HG02973 (cell line): ENCODE data around the gene TIAM1.

Source experiments
- ATAC-seq: cut with Tn5 transposase; IDR thresholded peaks from one replicate; pipeline ENCODE4 v1.9.1; 2021; ENCODE audit warnings: moderate library complexity; ENCODE audit not compliant: unreplicated experiment

The TIAM1 gene

GRCh38 chr21:31288191-31288590 lies 55.9 kb downstream of the TIAM1 start:
- no peak for ATAC-seq

DNA sequence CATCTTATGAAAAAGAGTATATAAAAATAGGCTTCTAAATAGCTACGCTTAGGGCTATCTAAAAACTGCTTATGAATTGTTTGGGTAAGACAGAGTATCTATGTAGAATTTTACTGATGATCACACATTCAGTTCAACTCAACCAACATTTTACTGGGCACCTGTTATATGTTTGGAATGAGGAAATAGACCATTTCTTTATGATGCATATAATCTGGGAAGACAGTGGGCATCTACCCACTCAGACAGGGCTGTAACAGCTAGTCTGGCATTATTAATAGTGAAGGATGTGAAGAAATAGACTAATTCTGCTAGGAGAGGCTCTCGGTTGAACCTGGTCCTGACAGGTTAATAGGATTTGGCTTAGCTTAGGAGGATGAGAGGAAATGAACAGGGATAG lies 56.9 kb downstream of the TIAM1 start:
- ATAC-seq: no peak

- no peak for ATAC-seq
These were observed 57.4 kb downstream of the TIAM1 start for GRCh38 chr21:31286621-31287020.

- ATAC-seq: no peak
These were observed 59.2 kb downstream of the TIAM1 start for GRCh38 chr21:31284797-31285397.

DNA sequence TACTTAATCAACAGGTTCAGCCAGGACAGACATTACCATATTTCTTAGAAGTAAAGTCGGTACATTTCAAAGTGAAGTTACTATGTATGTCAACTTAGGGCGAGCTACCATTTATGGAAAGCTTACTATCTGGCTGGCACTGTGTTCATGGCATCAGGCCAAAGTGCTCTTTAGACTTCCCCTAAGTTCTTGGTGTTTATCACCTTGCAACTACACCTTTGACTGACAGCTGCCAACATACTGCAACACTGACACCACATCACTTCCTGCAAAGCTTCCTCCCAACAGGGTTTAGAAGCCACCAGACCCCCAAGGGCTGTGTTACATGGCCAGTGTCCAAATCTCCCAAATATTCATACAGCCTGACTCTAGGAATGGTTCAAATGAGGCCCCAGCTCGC lies 61.0 kb downstream of the TIAM1 start:
- no peak for ATAC-seq

DNA sequence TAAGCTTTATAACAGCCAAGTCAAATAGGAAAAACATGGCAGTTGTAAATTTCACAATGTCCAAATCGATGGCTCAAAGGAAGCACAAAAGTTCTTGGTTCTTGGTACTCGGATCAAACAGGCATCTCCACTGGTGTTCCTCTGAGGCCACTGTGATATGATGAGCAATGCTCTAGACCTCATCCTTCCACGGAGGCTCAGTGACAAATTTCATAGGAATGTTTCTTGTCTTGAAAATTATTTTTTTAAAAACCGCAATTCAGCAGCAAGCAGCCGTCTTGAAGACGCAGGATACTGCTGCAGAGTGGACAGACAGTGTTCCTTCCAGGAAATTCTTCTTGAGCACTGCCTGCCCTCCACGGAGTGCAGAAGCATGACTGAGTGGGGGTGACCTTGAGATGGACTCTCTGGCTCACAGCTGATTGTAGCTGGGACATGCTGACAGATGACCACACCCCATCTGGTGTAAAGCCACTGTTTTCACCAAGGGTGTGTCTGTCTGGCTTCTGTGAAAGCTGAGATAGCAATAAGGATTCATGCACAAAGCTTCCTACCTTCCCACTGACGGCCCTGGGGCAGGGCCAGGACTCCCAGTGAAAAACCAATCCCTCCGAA lies 61.9 kb downstream of the TIAM1 start:
- ATAC-seq: no peak

DNA sequence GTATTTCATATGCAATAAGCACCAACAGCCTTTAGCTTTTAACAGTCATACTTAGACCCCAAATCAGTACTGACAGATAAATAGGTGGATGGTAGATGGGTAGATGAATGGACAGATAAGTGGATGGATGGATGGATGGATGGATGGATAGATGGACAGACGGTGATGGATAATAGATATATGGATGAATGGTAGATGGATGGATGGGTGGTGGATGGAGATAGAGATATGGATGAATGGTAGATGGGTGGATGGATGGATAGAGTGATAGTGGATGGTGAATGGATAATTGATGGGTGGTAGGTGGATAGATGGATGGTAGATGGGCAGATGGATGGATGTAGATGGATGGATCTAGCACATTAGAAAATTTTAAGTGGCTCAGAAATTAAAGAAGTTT lies 62.5 kb downstream of the TIAM1 start:
- ATAC-seq: no peak

DNA sequence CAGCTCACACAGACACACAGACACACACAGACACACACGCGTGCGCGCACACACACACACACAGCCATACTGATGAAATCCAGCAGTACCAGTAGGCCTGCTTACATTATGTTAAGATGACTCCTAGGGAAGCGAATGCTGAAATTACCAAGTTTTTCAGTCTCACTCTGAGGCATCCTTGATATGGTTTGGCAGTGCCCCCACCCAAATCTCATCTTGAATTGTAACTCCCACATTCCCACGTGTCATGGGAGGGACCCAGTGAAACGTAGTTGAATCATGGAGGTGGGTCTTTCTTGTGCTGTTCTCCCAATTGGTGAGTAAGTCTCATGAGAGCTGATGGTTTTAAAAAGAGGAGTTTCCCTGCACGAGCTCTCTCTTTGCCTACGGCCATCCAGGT lies 64.1 kb downstream of the TIAM1 start:
- no peak for ATAC-seq

GRCh38 chr21:31279214-31279613 lies 64.8 kb downstream of the TIAM1 start:
- no peak for ATAC-seq

GRCh38 chr21:31278511-31279130 lies 65.4 kb downstream of the TIAM1 start:
- ATAC-seq: no peak

DNA sequence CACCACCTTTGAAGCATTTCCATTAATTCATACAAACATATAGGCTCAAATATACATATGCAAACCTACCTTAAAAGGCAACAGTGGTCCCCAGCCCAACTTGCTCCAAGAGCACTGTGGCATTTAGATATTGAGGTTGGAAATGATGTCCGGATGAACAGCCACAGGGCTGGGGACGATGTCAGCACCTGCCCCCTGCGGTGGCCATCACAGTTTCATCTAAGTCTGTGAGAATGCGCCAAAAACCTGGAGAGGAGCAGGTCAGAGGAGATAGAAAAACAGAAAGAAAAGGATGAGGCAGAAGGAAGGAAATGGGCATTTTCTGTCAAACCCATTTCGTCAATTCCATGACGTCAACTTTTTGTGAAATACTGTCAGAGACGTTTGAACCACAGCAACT lies 67.4 kb downstream of the TIAM1 start:
- no peak for ATAC-seq

GRCh38 chr21:31275901-31276300 lies 68.2 kb downstream of the TIAM1 start:
- ATAC-seq: no peak

DNA sequence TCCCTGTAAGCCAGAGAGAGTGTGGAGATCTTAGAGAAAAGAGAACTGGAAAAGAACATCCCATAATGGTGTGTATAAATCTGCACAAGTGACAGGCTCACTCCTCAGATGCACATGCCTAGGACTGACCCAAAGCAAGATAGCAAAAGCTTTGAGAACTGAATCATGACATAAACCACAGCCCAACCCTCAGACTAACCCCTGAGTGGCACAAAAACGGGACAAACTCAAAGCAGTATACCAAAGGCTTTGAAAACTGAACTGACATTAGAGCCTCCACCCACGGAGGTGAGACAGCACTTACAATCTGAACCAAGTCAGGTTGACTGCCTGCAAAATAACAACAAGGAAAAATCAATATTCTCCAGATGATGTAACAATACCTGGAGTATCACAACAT lies 70.8 kb downstream of the TIAM1 start:
- no peak for ATAC-seq

DNA sequence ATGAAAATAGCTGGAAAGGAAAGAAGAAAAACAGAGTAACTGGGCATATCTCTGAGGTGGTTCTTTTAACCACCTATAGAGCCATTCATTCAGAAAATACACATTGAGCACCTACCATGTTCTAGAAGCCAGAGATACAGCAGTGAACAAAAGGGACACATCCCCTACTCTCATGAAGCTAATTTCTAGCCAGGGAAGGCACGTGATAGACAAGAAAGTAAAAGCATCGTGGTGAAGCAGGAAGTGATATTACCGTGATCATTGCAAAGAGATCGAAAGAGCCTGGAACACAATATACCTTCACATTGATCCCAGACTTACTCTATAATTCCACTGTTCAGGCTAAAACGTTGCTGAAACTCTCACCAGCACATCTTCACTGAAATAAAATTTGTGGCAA lies 76.0 kb downstream of the TIAM1 start:
- no peak for ATAC-seq

GRCh38 chr21:31267644-31268043 lies 76.4 kb downstream of the TIAM1 start:
- ATAC-seq: no peak

- no peak for ATAC-seq
These were observed 77.8 kb downstream of the TIAM1 start for GRCh38 chr21:31266241-31266640.

DNA sequence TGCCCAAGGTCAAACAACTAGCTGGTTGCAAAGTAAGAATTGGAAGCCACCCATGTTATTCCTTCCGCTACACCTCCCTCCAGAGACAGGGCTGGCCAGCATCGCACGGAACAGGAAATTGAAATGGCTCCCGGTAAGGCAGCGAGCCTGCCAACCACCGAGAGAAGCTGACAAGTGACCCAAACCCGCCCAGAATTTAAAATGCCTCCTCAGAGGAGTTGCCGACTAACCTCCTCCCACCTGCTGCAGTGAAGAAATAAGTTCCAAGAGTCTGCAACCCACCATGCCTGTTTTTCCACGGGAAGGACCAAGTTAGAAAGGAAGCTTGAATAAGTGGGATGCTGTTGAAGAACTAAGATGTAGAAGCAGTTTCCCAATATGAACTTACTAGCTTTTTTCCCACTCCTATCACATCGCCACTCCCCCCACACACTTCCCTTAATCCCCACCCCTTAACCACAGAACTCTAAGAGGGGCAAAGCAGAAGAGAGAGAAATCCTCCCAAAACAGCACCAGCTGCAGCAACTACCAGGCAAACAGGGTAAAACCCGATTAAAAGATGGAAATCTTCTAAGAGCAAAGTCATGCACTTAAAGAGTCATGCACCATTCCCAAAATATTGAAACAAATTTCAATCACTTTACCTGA lies 78.6 kb downstream of the TIAM1 start:
- ATAC-seq: no peak

GRCh38 chr21:31264574-31264973 lies 79.5 kb downstream of the TIAM1 start:
- no peak for ATAC-seq

DNA sequence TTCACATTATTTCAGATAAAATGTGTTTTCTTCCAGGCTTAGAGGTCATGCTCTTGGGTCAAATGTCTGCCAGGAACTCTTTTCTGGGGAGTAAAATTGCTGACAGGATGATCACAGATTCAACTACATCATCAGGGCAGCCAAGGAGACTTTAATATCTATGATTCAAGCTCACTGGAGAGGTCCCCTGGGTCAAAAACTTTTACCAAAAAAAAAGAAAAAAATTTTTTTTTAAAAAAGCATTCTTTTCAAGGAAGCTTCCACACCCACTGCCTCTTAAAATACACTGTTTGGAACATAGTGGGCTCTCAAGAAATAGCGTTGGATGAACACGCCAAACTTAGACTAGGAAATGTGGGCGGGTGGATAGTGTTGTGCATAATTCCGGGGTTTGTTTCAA lies 81.3 kb downstream of the TIAM1 start:
- no peak for ATAC-seq

GRCh38 chr21:31261759-31262158 lies 82.3 kb downstream of the TIAM1 start:
- no peak for ATAC-seq

- ATAC-seq: no peak
These were observed 83.3 kb downstream of the TIAM1 start for GRCh38 chr21:31260790-31261189.

DNA sequence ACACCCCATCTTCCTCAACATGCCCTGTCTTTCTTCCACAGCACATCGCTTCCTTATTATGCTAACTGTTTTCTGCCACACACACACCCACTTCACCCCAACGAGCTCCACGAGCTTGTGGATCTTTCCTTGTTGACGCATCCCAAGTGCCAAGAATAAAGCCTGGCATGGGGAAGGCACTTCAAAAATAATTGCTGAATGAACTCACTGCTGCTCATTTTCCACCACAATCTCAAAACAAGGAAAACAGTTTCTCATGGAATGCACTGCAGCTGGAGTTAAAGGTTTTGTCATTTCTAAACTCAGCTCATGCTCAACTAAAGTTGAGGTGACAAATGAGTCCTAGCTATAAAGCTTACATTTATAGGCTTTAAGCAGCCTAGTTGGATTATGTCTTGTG lies 86.0 kb downstream of the TIAM1 start:
- ATAC-seq: no peak
